ENCODE measurements around the gene RPS6KB1. TPM values are rescaled to one million over a fixed set of nuclear protein-coding genes. Genes with fewer than 3 reads are reported as not detected.
A peak's percentile ranks its signal among the peaks of the same experiment; 100 is the strongest.

Gene RPS6KB1
- total and polyA plus RNA-seq, 10 of the 15 experiments (the other 5 are each of a cell fraction or from before 2014, with no cell fraction given) = 6.6 to 33.2 (median 26.0) TPM

DNA sequence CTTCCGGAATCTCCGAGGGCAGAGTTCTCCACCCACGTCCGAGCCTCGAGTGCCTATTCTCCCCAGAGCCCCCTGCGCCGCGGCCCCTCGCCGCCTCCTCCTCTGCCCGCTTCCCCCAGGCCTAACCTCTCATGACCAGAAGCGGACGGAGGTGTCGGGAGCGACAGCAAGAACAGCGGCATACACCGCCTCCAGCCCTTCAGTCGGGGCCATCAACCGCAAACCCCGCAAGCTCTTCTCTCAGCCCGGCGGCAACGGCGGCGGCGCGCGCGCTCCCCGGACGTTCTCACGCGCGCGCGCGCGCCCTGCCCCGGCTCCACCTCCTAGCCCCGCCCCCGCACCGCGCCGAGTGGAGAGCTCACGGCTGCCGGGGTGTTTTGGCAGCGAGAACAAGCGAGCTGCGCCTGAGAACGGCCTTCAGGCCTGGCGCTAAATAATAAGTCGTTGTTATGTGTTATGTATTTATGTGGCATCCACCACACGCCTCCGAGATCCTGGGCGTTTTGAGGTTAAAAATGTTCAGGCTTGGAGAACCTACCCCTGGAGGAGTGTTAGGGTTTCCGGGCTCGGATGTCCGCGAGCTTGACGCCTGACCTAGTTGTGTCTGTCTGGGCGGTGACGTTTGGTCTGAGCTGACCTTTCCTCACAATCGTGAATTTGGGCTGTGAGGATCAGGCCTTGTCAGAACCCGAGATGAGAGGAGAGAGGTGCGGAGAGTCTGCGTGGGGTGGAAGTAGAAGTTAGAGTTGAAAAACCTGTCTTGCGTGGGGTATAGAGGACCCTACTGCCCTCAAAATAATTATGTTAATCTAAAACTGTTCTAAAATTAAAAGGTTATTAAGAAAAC, 71.8 kb downstream of the RPS6KB1 start, which contains the start of gene RNFT1 (continued):
- TF ChIP-seq, protein P1, sequence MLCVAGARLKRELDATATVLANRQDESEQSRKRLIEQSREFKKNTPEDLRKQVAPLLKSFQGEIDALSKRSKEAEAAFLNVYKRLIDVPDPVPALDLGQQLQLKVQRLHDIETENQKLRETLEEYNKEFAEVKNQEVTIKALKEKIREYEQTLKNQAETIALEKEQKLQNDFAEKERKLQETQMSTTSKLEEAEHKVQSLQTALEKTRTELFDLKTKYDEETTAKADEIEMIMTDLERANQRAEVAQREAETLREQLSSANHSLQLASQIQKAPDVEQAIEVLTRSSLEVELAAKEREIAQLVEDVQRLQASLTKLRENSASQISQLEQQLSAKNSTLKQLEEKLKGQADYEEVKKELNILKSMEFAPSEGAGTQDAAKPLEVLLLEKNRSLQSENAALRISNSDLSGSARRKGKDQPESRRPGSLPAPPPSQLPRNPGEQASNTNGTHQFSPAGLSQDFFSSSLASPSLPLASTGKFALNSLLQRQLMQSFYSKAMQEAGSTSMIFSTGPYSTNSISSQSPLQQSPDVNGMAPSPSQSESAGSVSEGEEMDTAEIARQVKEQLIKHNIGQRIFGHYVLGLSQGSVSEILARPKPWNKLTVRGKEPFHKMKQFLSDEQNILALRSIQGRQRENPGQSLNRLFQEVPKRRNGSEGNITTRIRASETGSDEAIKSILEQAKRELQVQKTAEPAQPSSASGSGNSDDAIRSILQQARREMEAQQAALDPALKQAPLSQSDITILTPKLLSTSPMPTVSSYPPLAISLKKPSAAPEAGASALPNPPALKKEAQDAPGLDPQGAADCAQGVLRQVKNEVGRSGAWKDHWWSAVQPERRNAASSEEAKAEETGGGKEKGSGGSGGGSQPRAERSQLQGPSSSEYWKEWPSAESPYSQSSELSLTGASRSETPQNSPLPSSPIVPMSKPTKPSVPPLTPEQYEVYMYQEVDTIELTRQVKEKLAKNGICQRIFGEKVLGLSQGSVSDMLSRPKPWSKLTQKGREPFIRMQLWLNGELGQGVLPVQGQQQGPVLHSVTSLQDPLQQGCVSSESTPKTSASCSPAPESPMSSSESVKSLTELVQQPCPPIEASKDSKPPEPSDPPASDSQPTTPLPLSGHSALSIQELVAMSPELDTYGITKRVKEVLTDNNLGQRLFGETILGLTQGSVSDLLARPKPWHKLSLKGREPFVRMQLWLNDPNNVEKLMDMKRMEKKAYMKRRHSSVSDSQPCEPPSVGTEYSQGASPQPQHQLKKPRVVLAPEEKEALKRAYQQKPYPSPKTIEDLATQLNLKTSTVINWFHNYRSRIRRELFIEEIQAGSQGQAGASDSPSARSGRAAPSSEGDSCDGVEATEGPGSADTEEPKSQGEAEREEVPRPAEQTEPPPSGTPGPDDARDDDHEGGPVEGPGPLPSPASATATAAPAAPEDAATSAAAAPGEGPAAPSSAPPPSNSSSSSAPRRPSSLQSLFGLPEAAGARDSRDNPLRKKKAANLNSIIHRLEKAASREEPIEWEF (IDR thresholded peaks at IDR 0.05; ENCODE audit: insufficient replicate concordance, low read depth, low read length) = no peak
- no peak for TF ChIP-seq NFYA (IDR thresholded peaks at IDR 0.05; ENCODE audit: borderline replicate concordance, low read depth, low read length)
- no peak for TF ChIP-seq SMC3 (IDR thresholded peaks at IDR 0.05; ENCODE audit: borderline replicate concordance, low read length)
- 0 out of 2 replicates have a peak, but pooled peaks have one; percentile 11 for TF ChIP-seq NRF1 (conservative IDR thresholded peaks at IDR 0.05; ENCODE audit: low read depth, low read length)
- 0 out of 2 replicates have a peak, but pooled peaks have one; percentile 47 for TF ChIP-seq NBN (IDR thresholded peaks at IDR 0.05)
- no peak for TF ChIP-seq ZNF622 (IDR thresholded peaks at IDR 0.05)
- 0 out of 2 replicates have a peak, but pooled peaks have one; percentile 34 for TF ChIP-seq PKNOX1 (IDR thresholded peaks at IDR 0.05)
- TF ChIP-seq, protein P2, sequence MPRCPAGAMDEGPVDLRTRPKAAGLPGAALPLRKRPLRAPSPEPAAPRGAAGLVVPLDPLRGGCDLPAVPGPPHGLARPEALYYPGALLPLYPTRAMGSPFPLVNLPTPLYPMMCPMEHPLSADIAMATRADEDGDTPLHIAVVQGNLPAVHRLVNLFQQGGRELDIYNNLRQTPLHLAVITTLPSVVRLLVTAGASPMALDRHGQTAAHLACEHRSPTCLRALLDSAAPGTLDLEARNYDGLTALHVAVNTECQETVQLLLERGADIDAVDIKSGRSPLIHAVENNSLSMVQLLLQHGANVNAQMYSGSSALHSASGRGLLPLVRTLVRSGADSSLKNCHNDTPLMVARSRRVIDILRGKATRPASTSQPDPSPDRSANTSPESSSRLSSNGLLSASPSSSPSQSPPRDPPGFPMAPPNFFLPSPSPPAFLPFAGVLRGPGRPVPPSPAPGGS (IDR thresholded peaks at IDR 0.05; ENCODE audit: borderline replicate concordance, insufficient read depth, low read depth, low read length, poor library complexity, severe bottlenecking) = no peak
- no peak; the same call in 1 of the 2 replicates for TF ChIP-seq TAF1 (IDR thresholded peaks at IDR 0.05; ENCODE audit: borderline replicate concordance, low read depth, low read length)
- TF ChIP-seq KLF5 (IDR thresholded peaks at IDR 0.05; ENCODE audit: partially characterized antibody) = peak; percentile 97
- peak; percentile 92 for TF ChIP-seq CBFB (IDR thresholded peaks at IDR 0.05; ENCODE audit: low read depth)
- TF ChIP-seq JUND (IDR thresholded peaks at IDR 0.05; ENCODE audit: low read depth, low read length) = peak; percentile 81; the same call in 1 of the 2 replicates
- no peak for TF ChIP-seq ZSCAN29 (IDR thresholded peaks at IDR 0.05)
- no peak for TF ChIP-seq YBX1 (IDR thresholded peaks at IDR 0.05)
- no peak for TF ChIP-seq E2F4 (IDR thresholded peaks at IDR 0.05; ENCODE audit: low read depth, low read length)
- TF ChIP-seq PML (IDR thresholded peaks at IDR 0.05; ENCODE audit: low read length) = 0 out of 2 replicates have a peak, but pooled peaks have one; percentile 51
- no peak for TF ChIP-seq HDAC2 (IDR thresholded peaks at IDR 0.05)
- TF ChIP-seq RFX5 (IDR thresholded peaks at IDR 0.05; ENCODE audit: low read depth, low read length) = no peak
- TF ChIP-seq CREM (IDR thresholded peaks at IDR 0.05; ENCODE audit: low read depth) = no peak; the same call in 1 of the 2 replicates
- peak; percentile 29; the same call in 1 of the 2 replicates for TF ChIP-seq ZBED1 (IDR thresholded peaks at IDR 0.05; ENCODE audit: borderline replicate concordance)
- TF ChIP-seq ASH2L (IDR thresholded peaks at IDR 0.05; ENCODE audit: borderline replicate concordance, low read depth) = no peak
- TF ChIP-seq CBX5 (IDR thresholded peaks at IDR 0.05; ENCODE audit: low read depth) = no peak
- TF ChIP-seq BRCA1 (IDR thresholded peaks at IDR 0.05; ENCODE audit: low read depth, low read length) = no peak

Measured in GM12878 (cell line).